ENCODE data around the gene DZIP1L. TPM values are rescaled to one million over a fixed set of nuclear protein-coding genes. Genes with fewer than 3 reads are reported as not detected.

Gene DZIP1L
- total and polyA plus RNA-seq, 2 donors, result 1.1 to 1.5 TPM

DNA sequence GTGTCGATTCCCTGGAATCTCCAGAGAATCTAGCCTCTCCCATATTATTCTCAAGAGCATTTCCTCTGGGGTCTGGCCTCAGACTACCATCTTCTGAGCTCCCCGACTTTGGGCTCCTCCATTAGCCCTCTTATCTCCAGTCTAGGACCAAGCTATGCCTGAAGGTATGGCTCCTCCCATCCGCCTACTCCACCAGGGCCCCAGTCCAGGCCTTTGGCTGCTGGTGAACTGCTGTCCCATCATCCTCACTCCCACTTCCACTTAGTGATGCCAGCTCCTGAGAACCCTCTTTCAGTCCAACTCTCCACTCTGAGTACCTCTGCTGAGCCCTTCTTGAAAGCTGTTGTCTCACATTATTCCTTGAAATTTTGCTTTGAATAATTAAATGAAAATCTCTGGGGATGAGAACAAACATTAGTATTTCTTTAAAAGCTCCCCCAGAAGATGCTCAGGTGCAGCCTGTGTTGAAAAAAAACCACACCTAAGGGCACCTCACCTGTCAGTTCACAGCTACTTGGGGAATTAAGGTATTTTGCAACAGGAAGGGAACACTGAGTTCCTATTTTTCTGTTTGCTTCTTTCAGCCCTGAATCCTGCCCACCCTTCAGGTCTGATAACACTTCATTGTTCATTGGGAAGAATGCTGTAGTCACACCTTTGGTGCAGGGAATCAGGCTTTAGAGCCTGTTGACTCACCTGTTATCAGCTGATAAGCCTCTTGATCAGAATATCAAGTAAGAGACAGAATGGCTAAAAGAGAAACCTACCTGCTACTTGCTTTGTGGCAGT, 95.9 kb downstream of the DZIP1L start:
- DNase-seq (ENCODE audit: low read depth in 6 of 9, low spot score in 9 of 9), result no peak
- WGBS, result 91% methylated on average over 3 of the region's 3 CpGs
- H3K27ac ChIP-seq (ENCODE audit: low read depth in 1 of 2, low read length in 1 of 2), result no peak overlapping the region

DNA sequence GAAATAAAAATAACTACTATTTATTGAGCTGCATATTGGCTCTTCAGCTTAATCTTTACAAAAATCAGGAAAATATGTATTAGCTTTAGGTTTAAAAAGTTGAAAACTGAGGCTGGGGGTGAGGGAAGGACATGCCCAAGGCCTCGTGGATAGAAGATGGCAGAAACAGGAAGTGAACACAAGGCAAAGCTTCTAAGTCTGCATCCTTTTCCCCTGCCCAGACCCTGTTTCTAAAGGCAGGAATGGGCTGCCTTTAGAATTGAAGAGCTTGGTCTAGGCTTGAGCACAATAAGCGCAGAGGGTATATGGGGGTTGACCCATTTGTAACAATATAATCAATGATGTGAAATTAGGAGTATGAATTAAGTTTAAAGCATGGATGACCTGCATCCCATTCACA, 99.3 kb downstream of the DZIP1L start:
- no peaks in the 10 kb centered on the region for H3K4me1 ChIP-seq (ENCODE audit: control insufficient read depth in 2 of 2, insufficient read depth in 2 of 2, low read length in 2 of 2)
- H3K9me3 ChIP-seq (ENCODE audit: control insufficient read depth in 2 of 2, insufficient read depth in 1 of 2, low read length in 1 of 2), result no peaks in the 10 kb centered on the region
- 76% methylated on average over 2 of the region's 2 CpGs for WGBS
- DNase-seq (ENCODE audit: low read depth in 6 of 9, low spot score in 9 of 9), result no peak
- no peak overlapping the region for H3K4me3 ChIP-seq (ENCODE audit: low read length in 2 of 2)
- H3K36me3 ChIP-seq (ENCODE audit: control insufficient read depth in 2 of 2, insufficient read depth in 2 of 2, low read length in 1 of 2), result no peaks in the 10 kb centered on the region
- H3K27ac ChIP-seq (ENCODE audit: low read depth in 1 of 2, low read length in 1 of 2), result no peak overlapping the region
- no peaks in the 10 kb centered on the region for H3K27me3 ChIP-seq (ENCODE audit: control insufficient read depth in 2 of 2, insufficient read depth in 1 of 2, low read length in 1 of 2)

More for the DNA sequence above, 95.9 kb downstream of the DZIP1L start:
- H3K4me3 ChIP-seq (ENCODE audit: low read length in 2 of 2), result no peak overlapping the region
- no peaks in the 10 kb centered on the region for H3K4me1 ChIP-seq (ENCODE audit: control insufficient read depth in 2 of 2, insufficient read depth in 2 of 2, low read length in 2 of 2)
- no peaks in the 10 kb centered on the region for H3K27me3 ChIP-seq (ENCODE audit: control insufficient read depth in 2 of 2, insufficient read depth in 1 of 2, low read length in 1 of 2)
- no peaks in the 10 kb centered on the region for H3K9me3 ChIP-seq (ENCODE audit: control insufficient read depth in 2 of 2, insufficient read depth in 1 of 2, low read length in 1 of 2)
- no peaks in the 10 kb centered on the region for H3K36me3 ChIP-seq (ENCODE audit: control insufficient read depth in 2 of 2, insufficient read depth in 2 of 2, low read length in 1 of 2)

DNA sequence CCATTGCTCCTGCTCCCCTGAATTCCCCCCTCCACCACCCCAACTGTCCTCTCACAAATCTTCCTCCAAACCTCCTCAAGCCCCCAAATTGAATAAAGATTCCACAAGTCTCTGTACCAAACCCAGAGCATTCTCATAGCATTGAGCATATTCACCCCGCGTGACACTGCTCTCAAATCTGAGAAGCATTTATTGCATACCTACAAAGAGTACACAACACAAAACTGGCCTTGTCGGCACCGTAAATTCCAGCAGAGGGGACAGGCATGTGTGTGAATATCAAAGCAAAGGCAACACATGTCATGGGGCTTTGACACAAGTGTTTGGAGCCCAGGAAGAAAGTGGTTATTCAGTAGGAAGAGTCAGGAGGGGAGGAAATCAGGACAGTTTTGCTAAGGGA, 102.9 kb downstream of the DZIP1L start:
- H3K36me3 ChIP-seq (ENCODE audit: control insufficient read depth in 2 of 2, insufficient read depth in 2 of 2, low read length in 1 of 2), result no peaks in the 10 kb centered on the region
- H3K9me3 ChIP-seq (ENCODE audit: control insufficient read depth in 2 of 2, insufficient read depth in 1 of 2, low read length in 1 of 2), result no peaks in the 10 kb centered on the region
- no peak overlapping the region for H3K27ac ChIP-seq (ENCODE audit: low read depth in 1 of 2, low read length in 1 of 2)
- H3K27me3 ChIP-seq (ENCODE audit: control insufficient read depth in 2 of 2, insufficient read depth in 1 of 2, low read length in 1 of 2), result no peaks in the 10 kb centered on the region
- no peak for DNase-seq (ENCODE audit: low read depth in 6 of 9, low spot score in 9 of 9)
- no peaks in the 10 kb centered on the region for H3K4me1 ChIP-seq (ENCODE audit: control insufficient read depth in 2 of 2, insufficient read depth in 2 of 2, low read length in 2 of 2)
- H3K4me3 ChIP-seq (ENCODE audit: low read length in 2 of 2), result no peak overlapping the region
- WGBS, result 98% methylated on average over 4 of the region's 4 CpGs

Other genes starting within 250 kb of the DZIP1L start
- 0.28 TPM for gene CLDN18, start 105.4 kb downstream of the DZIP1L start, total RNA-seq
- 0.62 TPM for gene CLDN18, start 105.4 kb downstream of the DZIP1L start, polyA plus RNA-seq
- 0.05 TPM for gene A4GNT, start 16.8 kb upstream of the DZIP1L start, total RNA-seq
- gene A4GNT, start 16.8 kb upstream of the DZIP1L start, polyA plus RNA-seq, result not detected
- 16.4 TPM for gene DBR1, start 59.3 kb upstream of the DZIP1L start, total RNA-seq
- gene DBR1, start 59.3 kb upstream of the DZIP1L start, polyA plus RNA-seq, result 12.7 TPM
- 39.6 TPM for gene ARMC8, start 71.7 kb upstream of the DZIP1L start, total RNA-seq
- 29.2 TPM for gene ARMC8, start 71.7 kb upstream of the DZIP1L start, polyA plus RNA-seq
- gene NME9, start 214.2 kb upstream of the DZIP1L start, total RNA-seq, result 0.42 TPM
- gene NME9, start 214.2 kb upstream of the DZIP1L start, polyA plus RNA-seq, result 1.5 TPM
- 4.7 TPM for gene MRAS, start 233.0 kb upstream of the DZIP1L start, total RNA-seq
- gene MRAS, start 233.0 kb upstream of the DZIP1L start, polyA plus RNA-seq, result 11.7 TPM